Kidney glomerular epithelial cell (primary cell): ENCODE data around the gene RDH11.

Experiments
- DNase-seq: peaks from one replicate; lab custom pipeline; 2025; lab: John Stamatoyannopoulos, UW

RDH11 gene

GRCh38 chr14:67645414-67645813 lies 50.1 kb downstream of the RDH11 start:
- no peak for DNase-seq

DNA sequence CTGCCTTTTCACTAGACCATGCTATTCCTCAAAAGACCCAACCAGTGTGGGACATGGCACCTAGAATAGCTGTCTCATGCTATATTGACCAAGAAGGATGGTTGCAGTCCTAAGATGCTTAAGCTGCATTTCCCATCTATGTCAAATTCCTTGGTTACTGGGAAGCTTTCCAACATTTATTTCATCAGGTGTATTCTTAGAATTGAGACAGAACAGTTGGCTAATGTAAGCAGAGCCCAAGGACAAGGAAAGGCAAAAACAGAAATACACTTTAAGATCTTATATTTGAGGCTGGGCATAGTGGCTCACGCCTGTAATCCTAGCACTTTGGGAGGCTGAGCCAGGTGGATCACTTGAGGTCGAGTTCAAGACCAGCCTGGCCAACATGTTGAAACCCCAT lies 51.1 kb downstream of the RDH11 start:
- DNase-seq, result no peak

- no peak for DNase-seq
Observed at GRCh38 chr14:67643713-67644112, 51.9 kb downstream of the RDH11 start.

GRCh38 chr14:67641902-67642749 lies 53.4 kb downstream of the RDH11 start:
- DNase-seq, result no peak

GRCh38 chr14:67641480-67641879 lies 54.1 kb downstream of the RDH11 start:
- DNase-seq, result no peak

GRCh38 chr14:67638642-67639041 lies 56.9 kb downstream of the RDH11 start:
- no peak for DNase-seq

DNA sequence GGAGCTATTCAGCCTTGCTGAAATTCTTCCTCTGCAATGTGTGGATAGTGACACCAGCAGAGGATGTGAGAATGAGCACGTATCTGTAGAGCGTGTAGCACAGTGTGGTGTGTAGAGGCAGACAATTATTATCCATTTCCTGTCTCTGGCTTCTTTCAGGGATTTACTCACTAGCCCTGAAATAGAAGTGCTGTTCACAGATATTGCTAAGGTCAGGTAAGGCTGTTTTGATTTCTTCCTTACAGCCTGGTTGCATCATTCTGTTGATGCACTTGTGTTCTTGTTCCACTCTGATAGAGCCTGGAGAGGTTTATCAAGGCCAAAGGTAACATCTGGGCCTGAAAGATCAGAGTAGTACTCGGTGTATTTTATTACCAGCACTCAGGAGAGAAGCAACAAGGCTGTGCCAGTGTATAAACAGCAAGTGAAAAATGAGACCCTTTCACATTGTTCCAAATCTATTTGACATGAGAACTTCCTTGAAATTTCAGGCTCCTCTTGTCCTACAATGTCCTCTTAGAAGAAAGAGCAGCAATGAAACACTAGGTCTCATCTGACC lies 59.1 kb downstream of the RDH11 start:
- DNase-seq, result peak; percentile 60

DNA sequence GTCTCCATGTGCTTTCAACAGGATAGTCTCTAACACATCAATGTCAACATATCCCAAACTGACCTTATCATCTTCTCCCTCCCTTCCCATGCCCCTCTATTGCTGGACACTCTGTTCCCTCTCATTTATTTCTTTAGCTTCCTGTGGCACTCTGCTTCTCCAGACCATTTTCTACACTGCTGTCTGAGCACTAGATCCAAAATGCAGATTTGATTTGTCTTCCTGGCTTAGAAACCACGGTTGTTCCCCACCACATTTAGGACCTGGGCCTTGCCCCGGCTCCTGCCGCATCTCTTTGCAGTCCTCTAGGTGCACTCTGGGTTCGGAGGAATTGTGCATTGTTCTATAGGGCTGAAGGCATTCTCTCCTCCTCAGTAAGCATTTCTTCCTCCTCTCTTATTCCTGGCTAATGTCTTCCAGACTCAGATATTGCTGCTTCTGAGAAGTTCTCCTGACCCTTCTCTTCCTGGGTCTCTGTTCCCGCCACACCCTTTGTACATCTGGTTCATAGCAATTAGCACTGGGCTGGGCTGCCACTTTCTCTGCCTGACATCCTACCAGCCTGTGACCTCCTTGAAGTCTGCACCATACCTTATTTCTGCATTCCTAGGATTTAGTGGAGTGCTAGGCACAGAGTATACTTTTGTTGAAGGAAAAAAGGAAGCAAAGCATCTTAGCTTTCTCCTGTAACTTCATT lies 62.0 kb downstream of the RDH11 start:
- DNase-seq, result no peak

DNA sequence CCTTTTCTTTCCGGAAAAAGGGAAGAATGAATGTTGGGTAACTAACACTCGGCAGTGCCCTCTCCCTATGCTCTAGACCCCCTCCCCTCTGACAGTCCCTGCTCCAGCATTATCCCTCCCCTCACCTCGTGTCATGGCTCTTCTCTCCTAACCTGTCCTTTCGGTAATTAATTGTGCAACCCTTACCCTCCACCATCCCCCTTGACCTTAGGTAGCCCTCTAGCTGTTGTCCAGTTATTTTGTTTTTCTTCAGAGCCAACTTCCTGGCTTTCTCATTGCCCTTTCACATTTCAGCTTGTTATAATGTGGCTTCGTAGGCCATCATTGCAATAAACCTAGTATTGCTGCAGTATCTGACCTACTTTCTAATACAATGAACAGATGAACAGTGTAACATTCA lies 64.6 kb downstream of the RDH11 start:
- no peak for DNase-seq

DNA sequence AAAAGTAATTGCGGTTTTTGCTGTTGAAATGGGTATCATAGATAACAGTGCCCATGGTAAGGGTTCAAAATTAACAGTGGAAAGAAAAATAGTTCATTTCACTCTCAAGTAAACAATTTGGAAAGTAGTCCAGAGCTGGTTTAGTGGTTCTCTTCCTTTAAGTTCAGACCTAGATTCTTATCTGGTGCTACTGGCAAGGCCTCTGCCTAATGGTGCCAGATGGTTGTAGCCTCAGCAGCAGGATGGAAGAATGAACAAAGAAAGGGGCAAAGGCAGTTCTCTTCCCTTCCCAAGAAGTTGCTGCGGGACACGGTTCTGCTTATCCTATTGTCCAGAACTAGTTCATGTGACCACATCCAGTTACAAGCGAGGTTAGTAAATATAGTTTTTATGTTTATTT lies 65.4 kb downstream of the RDH11 start:
- no peak for DNase-seq

DNA sequence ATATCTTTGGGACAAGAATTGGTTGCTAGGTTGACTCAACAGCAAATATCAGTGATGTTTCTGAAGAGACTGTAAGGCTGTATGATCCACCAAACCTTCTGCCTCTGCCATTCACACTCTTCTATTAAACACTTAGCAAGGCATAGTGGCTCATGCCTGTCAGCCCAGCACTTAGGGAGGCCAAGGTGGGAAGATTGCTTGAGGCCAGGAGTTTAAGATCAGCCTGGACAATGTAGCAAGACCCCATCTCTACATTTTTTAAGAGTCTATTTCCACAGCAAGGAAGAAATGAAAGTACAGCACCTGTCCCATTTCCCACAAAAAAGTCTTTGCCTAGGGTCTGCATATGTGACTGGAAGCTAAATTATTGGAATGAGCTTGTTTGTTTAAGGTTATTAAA lies 68.0 kb downstream of the RDH11 start:
- DNase-seq, result no peak
